Activated CD4-positive, alpha-beta T cell treated with anti-CD3 and anti-CD28 coated beads, Interleukin-2, amount 50 U/mL, for 1 hour (primary cell): ENCODE measurements around the gene PFKL.
"Not testable (repeated sequence)": the region's sequence is repeated elsewhere in the genome, so short reads cannot be mapped to it uniquely, and the experiment has no call there.

Experiments
- DNase-seq: peaks from one replicate; pipeline ENCODE4 v3.0.0-alpha.2; 2020

The PFKL gene

DNA sequence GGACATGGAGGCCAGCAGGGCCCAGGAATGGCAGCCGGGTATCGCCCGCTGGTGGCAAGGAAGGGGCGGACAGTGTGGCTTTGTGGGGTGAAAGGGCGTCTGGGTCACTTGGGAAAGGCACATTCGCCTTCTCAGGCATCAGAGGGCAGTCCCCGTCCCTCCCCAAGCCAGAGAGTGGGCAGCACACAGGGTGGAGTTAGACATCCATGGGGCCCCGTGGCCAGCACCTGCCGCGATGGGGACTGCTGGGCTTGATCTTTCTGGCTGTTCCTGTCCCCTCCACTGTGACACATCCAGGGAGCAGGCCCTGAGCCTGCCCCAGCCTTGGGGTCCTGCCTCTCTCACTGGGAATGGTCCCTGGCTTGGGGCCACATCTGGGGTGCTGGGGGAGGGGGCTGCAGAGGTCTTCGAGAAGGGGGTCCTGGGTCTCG is 49.6 kb downstream of the PFKL start:
- no peak for DNase-seq

DNA sequence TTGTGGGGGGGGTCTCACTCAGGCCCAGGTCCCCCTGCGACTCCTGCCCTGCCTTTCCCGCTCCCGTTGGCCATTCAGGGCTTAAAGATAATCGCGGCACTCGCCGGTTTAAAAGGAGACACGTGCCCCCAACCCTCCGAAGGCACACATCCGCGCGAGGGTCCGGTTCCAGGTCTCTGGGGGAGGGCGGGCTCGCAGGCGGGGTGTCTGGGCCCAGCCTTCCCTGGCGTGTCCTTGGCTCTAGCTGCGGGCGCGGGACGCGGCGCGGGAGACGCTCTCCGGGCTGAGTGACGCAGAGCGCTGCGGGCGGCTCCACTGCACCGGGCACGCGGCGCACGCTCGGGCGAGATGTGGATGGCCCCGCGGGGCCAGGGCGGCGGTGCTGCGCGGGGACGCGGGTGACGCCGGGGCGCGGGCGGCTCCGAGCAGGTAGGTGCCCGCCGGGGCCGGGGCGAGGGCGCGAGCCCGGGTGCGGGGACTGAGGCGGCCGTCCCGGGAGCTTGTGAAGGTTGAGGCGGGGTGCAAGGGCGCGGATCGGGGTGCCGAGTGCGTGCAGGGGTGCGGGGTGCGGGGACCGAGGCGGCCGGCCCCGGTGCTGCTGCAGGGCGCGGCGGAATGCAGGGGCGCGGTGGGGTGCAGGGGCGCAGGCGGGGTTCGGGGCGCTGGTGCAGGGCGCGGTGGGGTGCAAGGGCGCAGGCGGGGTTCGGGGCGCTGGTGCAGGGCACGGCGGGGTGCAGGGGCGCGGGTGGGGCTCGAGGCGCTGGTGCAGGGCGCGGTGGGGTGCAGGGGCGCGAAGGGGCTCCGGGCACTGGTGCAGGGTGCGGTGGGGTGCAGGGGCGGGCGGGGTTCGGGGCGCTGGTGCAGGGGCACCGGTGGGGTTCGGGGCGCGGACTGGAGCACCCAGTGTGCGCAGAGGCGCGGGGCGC is 50.3 kb downstream of the PFKL start:
- no peak for DNase-seq

DNA sequence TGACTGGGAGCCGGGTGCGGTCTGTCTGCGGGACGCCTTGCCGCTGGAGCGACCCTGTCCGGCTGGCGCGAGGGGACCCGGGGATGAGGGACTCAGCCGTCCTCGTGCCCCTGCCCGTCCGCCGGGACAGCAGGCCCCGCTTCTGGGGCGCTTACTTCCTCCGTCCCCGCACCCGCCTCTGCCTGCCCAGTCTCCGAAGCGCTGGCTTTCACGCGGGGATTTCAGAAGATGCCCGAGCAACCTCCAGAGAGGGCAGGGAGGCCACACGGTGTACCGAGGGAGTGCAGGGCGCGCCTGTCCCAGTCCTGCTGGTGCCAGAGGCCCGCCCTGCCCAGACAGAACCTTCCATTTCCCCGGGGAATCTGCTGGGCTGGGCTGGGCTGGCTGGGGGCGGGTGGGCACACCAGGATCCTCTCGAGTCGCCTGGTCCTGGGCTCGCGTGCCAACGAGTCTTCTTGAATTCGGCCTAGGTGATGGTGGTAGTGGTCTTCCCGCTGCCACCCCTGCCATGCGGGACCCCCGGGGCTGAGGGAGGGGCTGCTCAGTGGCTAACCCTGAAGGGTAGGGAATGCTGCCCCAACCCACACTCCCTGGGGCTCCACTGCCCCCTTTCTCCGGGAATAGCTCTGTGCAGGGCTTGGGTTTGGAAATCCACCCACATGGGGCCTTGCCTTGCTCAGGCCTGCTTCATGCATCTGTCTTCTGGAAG is 51.1 kb downstream of the PFKL start:
- DNase-seq = no peak

DNA sequence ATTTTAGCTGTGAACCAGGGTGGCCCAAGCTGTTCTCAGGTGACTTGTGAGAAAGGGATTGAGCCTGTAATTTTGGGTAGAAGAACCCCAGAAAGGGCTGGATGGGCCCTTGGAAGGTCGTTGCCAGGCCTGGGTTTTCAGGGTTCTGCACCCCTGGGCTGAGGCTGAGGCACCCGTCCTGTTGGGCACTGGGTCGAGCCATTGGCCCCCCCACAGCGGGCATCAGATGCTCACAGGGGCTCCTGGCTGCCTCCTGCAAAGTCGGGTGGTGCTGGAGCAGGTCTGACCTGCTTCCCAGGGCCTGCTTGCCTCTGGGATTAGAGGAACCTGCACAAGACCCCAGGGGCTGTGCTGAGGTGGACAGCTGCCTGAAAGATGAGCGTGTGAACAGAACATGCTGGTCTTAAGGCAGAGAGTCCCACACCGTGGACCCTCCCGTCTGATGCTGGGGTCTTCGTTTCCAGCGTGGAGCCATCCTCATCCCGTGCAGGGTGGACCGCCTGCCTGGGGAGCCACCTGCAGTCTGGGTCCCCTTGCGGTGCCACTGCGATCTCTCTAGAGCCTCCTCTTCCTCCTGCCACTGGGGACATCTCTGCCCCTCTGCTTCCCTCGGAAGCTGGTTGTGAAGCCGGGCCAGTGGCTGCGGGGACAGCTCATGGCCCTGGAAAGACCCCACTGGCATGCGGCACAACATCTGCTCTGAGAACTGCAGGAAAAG is 51.8 kb downstream of the PFKL start:
- DNase-seq = no peak

DNA sequence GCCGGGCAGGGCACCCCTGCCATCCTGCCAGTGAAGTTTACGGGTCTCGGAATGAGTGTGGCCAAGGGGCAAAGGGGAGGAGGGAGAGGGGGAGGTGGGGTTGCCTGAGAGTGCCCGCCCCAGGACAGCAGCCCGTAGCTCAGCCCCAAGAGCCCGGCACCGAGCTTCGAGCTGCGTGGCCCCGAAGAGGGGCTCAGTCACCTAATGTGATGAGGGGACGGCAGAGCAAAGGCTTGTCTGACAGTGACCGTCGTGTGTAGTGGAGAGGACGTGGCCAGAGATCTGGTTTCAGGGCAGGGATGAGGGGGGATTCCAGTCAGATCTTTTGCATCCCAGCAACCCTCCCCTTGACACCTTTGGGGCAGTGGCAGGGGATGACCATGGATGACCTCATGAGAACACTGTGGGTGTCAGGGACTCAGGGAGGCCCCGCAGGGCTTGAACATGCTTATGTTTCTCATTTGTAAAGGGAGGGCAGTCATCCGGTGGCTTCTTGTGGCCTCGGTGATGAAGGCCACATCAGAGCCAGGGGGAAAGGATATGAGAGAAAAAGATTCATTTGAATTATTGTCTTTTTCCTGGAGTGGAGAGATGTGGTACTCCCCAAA is 52.5 kb downstream of the PFKL start:
- DNase-seq = no peak

DNA sequence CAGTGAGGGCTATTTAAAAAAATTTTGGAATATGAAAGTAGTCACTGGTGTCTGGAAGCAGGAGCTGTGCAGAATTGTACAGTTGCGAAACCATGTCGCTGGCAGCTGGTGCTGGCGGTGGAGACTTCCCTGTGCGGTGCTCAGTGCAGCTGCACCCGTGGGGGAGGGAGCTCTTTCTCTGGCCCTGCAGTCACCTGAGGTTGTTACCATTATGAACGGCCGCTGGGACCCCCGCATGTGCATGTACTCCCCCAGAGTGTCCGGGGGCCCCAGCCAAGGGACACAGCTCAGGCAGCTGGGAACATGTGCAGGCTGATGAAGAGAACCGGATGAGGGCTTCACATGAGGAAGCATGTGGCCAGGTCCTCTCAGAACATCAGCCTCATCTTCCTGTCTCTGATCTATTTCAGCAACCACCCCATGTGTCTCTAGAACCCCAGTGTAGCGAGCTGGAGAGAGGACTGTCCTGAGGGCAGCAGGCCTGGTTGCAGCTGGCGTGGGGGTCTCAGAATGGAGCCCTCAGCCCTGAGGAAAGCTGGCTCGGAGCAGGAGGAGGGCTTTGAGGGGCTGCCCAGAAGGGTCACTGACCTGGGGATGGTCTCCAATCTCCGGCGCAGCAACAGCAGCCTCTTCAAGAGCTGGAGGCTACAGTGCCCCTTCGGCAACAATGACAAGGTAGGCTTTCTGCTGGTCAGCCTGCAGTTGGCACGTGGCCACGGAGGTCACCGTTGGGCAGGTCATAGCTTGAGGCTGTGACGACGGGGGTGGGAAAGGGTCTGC is 53.5 kb downstream of the PFKL start, which contains the start of gene TRPM2:
TSS of gene TRPM2 (plus strand) at position 431 of the 780 bp plus-strand sequence. CDS start at position 511, 80 bp downstream.
- no peak for DNase-seq

DNA sequence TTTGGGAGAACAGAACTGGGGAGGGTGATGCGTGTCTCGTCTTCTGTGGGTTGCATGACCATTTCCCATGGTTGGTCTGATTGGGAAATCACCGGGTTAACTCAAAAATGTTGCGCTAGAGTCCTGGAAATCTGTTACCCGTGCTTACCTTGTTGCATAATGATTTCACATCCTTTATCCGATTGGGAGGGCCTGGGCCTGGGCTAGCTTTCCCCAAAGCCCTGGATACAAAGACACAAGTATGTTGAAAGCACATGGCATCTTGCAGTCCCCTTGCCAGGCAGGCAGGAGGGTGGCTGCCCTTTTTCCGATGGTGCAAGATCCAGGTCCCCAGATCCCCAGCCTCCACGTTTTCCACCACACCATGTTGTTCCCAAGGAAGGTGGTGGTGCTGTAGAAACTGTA is 54.1 kb downstream of the PFKL start:
- DNase-seq = no peak

DNA sequence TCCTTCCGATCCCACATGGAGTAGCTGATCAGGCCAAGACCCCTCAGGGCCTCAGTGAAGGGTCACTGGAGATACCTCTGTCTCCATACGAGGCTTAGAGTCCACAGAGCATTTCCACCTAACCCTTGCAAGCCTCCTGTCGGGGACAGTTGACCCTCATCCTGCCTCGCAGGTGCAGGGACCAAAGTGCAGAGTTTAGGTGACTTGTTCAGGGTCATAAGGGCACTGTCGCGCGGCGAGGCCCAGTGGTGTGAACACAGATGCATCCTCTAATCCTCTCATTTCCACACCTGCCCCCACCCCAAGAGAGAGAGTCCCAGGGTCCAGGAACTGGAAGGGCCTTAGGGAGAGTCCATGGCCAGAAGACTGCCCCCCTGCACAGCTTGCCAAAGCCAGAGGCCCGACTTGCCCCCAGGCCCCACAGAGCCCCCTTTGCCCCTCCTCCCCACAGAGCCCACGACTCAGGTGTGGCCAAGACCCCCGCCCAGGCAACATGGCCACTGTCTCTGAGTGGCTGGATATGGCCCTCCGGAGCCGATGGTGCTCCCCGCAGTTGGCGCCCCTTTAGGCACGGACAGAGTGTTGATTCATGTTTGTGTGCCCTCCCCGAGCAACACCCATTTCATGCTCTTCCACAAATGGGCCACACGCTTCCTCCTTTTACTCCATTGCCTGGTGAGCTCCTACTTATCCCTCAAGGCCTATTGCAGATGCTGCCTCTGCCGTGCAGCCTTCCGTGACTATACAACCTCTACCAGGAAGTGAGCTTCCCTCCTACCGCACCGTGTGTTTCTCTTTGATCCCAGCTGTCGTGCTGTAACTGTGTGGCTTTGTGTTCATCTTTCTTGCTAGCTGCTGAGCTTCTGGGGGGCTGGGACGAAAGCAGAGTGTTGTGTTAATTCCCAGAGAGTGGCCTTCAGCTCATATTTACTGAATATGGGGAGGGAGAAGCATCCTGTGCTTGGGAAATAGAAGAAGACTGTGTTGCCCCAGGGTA is 55.2 kb downstream of the PFKL start:
- DNase-seq = no peak

DNA sequence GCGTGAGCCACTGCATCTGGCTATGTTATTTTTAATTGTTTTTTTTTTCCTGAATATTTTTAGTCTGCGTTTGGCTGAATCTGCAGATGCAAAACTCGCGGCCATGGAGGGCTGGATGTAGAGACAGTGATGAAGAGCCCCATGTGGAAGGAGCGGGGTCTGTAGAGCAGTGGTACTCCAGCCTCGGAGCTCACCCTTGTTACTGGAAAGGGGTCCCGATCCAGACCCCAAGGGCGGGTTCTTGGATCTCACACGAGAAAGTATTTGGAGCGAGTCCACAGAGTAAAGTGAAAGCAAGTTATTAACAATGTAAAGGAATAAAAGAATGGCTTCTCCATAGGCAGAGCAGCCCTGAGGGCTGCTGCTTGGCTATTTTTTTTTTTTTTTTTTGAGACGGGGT is 56.3 kb downstream of the PFKL start:
- no peak for DNase-seq

DNA sequence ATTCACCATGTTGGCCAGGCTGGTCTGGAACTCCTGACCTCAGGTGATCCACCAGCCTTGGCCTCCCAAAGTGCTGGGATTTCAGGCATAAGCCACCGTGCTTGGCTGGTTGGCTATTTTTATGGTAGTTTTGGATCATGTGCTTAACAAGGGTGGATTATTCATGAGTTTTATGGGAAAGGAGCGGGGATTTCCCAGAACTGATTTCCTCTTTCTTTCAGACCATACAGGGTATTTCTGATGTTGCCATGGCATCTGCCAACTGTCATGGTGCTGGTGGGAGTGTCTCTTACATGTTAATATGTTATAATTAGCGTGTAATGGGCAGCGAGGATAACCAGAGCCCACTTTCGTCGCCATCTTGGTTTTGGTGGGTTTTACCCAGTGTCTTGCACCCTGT is 56.8 kb downstream of the PFKL start:
- no peak for DNase-seq

DNA sequence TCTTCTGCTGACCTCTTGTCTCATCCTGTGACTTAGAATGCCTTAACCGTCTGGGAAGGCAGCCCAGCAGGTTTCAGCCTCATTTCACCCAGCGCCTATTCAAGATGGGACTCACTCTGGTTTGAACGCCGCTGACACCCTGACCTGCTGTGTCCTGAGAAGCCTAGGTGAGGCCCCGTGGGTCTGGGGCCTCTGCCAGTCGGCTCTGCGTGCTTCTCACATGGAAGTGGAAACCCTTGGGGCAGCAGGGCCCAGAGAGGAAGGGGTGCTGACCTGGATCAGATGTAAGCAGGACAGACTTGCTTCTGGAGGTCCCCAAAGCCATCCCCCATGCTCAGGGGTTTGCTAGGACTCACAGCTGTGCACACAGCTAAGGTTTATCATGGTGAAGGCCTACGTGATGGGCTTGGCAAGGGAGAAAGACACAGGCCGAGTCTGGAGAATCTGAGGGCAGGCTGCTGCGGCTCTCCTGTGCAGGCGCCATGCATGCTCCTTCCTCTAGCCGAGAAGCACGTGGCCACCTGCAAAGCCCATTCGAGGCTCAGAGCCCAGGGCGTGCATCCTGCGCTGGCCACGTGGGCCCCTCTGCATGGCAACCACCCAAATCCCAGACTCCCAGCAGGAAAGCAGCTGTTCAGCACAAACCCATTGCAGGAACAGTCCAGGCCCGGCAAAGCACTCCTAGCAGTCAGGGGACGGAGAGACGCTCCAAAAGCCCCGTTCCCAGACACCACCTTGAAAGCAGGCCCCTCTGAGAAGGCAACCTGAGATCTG is 57.4 kb downstream of the PFKL start:
- DNase-seq = no peak

DNA sequence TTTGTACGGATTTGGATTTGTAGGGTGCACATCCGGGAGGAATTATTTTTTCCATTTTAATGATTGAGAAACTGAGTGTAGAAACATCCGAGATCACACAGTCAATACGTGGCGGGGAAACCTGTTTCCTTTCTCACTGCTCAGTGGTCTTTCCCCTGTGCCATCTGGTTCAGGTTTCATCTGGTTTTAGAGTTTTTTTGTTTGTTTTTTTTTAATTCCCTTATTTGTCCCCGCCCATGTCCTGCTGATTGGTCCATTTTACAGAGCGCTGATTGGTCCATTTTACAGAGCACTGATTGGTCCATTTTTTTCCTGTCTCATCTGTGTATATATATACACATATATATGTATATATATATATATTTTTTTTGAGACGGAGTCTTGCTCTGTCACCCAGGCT is 59.5 kb downstream of the PFKL start:
- no peak for DNase-seq

DNA sequence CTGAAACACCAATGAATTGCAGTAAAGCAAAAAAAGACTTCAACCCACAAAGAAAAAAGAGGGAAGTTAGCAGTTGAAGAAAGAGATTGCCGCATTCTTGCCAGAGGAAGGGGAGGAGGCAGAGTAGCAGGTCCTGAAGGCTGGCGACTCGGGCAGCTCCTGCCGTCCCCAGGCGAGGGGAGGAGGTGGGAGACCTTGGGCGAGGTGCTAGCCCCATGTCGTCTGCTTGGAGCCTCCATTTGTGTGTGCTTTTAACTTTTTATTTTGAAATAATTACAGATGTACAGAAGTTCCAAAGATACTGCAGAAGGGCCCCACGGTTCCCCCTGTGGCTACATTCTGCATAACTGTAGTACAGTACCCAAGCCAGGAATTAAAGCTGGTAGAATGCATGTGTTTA is 60.3 kb downstream of the PFKL start:
- DNase-seq = no peak

DNA sequence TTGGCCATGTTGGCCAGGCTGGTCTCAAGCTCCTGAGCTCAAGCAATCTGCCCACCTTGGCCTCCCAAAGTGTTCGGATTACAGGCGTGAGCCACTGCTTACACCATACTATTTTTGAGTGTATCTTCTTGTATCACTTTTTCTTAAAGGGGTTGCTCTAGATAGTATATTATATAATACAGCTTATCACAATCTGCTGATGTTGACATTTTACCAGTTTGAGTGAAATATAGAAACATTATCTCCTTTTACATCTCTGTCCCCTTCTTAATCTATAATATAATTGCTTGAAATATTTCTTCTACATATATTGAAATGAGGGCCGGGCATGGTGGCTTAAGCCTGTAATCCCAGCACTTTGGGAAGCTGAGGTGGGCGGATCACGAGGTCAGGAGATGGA is 62.0 kb downstream of the PFKL start:
- DNase-seq = not testable (repeated sequence)

DNA sequence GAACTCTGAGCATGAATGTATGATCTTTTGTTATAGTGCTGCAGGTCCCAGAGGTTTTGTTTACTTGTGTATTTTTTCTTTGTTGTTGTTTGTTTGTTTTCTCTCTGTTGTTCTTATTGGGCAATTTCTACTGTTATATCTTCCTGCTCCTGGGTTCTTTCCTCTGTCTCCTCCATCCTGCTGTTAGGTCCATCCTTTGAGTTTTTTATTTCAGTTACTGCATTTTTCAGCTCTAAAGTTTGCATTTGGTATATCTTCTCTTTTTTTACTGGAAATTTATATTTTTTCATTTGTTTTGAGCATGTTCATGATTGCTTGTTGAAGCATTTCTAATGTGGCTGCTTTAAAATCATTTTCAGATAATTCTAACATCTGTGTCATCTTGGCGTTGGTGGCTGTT is 63.4 kb downstream of the PFKL start:
- no peak for DNase-seq

DNA sequence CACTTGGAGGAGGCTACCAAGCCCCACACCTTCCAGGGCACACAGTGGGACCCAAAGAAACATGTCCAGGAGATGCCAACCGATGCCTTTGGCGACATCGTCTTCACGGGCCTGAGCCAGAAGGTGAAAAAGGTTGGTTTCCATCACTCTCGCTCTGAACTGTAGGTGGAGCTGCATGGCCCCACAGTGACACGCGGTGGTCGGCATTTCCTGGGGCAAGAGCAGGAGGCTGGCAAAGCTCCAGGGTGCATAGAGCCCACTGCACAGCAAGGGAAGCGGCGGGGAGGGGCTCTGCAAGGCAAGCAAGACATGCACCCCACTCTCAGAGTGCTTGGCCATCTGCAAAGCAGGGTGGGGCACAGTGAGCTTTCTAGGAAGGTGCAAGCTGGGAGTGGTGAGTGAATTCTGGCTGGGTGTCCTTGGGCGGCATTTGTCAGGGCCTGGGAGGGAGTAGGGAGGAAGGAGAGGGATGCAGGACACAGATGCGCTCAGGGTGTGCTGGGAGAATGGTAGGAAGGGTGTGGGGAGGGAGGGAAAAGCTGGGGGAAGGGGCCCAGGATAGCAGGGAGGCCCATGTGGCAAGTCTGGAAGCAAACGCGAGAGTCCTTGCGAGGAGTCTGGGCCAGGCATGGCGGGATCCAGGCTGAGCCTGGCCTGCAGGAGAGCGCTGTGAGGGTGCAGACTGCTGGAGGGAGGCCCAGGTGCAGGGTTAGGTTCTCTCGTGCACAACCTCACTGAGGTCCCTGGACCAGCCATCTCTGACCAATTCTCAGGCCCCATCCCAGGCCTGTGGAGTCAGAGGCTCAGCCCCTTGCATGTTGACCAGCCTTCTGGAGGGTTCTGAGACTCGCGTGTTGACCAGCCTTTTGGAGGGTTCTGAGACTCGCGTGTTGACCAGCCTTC is 64.5 kb downstream of the PFKL start:
- no peak for DNase-seq

DNA sequence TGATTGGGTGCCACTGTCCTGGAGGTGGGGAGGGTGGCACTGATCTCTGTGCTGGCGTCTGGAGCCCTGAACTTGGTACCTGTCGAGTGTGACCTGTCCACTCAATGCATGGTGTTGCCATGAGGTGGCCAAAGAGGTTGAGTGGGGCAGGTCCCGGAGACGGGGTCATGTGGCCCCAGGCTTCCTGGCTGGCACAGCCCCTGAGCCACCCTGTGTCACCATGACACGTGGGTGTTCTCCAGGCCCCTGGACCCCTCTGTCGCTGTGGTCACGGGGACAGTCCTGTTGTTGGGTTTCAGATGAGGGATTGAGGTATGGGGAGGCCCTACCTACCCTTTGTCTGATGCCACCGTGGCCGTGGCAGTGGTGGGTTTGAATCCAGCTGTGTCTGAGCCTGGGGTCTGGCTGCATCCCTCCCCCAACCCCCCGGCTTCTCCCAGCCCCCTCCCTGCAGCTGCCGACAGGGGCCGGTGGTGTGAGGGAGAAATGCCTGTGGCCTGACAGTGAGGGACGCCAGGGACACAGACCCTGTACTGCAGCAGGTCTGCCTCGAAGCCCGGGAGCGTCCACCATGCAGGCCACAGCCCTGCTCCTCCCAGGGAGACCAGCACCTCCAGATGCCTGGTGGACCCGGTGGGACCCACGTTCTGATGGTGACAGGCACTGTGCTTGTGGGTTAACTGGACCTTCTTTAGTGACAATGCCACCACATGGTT is 65.6 kb downstream of the PFKL start:
- no peak for DNase-seq

DNA sequence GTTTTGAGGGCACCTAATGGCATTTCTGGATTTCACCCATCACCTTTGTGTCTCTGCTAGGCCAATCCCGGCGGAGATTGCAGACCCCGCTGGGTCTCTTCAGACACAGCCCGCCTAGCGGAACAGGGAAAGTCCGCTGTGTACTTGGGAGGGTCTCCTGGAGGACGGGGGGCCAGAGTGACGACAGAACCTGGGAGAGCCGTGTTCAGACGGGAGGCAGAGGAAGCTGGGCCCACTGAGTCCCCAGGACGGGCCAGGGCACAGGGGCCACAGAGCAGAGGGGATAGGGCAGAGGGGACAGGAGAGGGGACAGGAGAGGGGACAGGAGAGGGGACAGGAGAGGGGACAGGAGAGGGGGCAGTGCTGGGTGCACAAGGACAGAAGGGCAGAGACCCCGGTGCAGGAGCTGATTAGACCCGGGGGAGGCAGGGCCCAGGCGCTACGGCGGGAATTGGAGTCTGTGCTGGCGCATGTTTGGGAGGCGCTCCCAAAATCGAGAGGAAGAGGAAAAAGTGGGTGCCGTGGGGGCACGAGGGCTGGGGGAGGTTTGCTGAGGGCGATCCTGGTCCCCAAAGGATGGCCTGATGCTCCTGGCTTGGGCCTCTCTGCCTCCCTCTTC is 66.2 kb downstream of the PFKL start:
- DNase-seq = no peak
